COR-L47 (cell line): Measurements from ENCODE around the gene MCOLN1.
"Not testable (repeated sequence)": the region's sequence is repeated elsewhere in the genome, so short reads cannot be mapped to it uniquely, and the experiment has no call there.

Experiments
- DNase-seq: peaks from one replicate; lab custom pipeline; 2025; lab: John Stamatoyannopoulos, UW

Gene MCOLN1

GRCh38 chr19:7524992-7525739 lies 2.7 kb downstream of the MCOLN1 start:
- DNase-seq: no peak

- no peak for DNase-seq
These were observed 3.9 kb downstream of the MCOLN1 start for GRCh38 chr19:7526059-7526929.

GRCh38 chr19:7527516-7528191 lies 5.2 kb downstream of the MCOLN1 start:
- no peak for DNase-seq

- DNase-seq: no peak
These were observed 5.7 kb downstream of the MCOLN1 start for GRCh38 chr19:7528192-7528519.

GRCh38 chr19:7528522-7529245 lies 6.3 kb downstream of the MCOLN1 start:
- no peak for DNase-seq

GRCh38 chr19:7529246-7529600 lies 6.8 kb downstream of the MCOLN1 start:
- DNase-seq: no peak

- no peak for DNase-seq
These were observed 7.4 kb downstream of the MCOLN1 start for GRCh38 chr19:7529610-7530490.

- no peak for DNase-seq
These were observed 11.0 kb downstream of the MCOLN1 start for GRCh38 chr19:7533281-7533885.

GRCh38 chr19:7533925-7534480 lies 11.6 kb downstream of the MCOLN1 start:
- peak; percentile 82 for DNase-seq

GRCh38 chr19:7534531-7535046 lies 12.2 kb downstream of the MCOLN1 start:
- peak; percentile 12 for DNase-seq

- DNase-seq: peak; percentile 81
These were observed 12.9 kb downstream of the MCOLN1 start, which contains the start of gene PNPLA6 for GRCh38 chr19:7535047-7535997. Gene PNPLA6 (plus strand): TSS chr19:7535717. CDS start chr19:7535789, 72 bp downstream.

GRCh38 chr19:7535998-7536695 lies 13.7 kb downstream of the MCOLN1 start:
- no peak for DNase-seq

- DNase-seq: not testable (repeated sequence)
These were observed 16.6 kb downstream of the MCOLN1 start for GRCh38 chr19:7538990-7539389.

- no peak for DNase-seq
These were observed 17.5 kb downstream of the MCOLN1 start for GRCh38 chr19:7539827-7540425.

GRCh38 chr19:7540761-7541474 lies 18.5 kb downstream of the MCOLN1 start:
- no peak for DNase-seq

GRCh38 chr19:7541475-7541824 lies 19.0 kb downstream of the MCOLN1 start:
- DNase-seq: no peak

GRCh38 chr19:7541828-7542443 lies 19.5 kb downstream of the MCOLN1 start:
- DNase-seq: no peak
